ENCODE results near the gene TMEM97. TPM values are rescaled to one million over a fixed set of nuclear protein-coding genes. Genes with fewer than 3 reads are reported as not detected.
"Not testable (repeated sequence)": the region's sequence is repeated elsewhere in the genome, so short reads cannot be mapped to it uniquely, and the experiment has no call there.

TMEM97 gene
- polyA plus RNA-seq, 6 donors from 2014 or later, result 6.3 to 8.0 (median 6.9) TPM

DNA sequence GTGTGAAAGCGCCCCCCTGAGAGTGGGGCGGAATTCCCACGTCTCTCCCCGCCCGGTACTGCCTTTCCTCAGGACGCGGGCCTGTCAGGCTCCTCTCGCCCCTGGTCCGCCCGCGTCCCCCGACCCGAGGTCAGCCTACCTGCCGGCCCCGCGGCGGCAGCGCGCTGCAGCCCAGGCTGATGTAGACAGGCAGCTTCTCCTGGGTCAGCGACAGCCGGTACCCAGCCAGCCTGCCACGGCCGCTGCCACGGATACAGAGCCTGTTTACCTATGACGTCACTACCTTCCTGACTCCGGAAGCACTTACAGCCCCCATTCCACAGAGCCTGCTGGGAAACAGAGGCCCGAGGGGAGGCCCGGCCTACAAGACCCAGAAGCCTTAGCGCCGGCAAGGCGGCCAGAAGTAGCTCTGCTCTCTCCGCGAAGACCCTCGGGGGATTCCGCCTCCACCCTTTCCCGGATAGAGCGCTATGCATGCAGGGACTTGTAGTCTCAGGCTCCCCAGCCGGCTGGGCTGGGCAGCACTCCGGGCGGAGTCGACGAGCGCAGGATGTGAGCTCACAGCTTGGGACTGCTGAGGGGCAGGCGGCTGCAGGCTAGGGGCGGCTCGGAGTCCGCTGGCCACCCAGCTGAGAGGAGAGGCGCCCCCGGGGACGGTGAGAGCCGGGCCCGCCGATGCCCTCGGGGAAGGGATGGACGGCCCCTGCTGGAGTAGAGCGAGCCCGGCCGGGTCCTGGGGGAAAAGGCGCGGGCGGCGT lies 16.4 kb downstream of the TMEM97 start, which contains the start of the genes IFT20 and TNFAIP1:
Gene IFT20, minus strand, starts transcription at position 272 of the 758 bp plus-strand sequence. CDS start 3,487 bp downstream, outside the sequence.
Gene TNFAIP1, plus strand, starts transcription at position 561 of the 758 bp plus-strand sequence. CDS start 3,761 bp downstream, outside the sequence.
- Mint-ChIP-seq H3K27me3 (no peaks in the 10 kb centered on the region), H3K9me3 (no peaks in the 10 kb centered on the region), H3K4me1 (peaks cover 38 to 56% (median 51%) of the 10 kb centered on the region in 3 donors), H3K4me3 (peak within 1 kb of the TSS; percentile 85 to 99 (median 98)), H3K27ac (peak within 1 kb of the TSS; percentile 87 to 98 (median 96)), H3K36me3 (no peaks in the 10 kb centered on the region)
- DNase-seq (peak; percentile 97), ATAC-seq (ENCODE audit: low read depth in 2 of 2) (peak; percentile 91 to 93)

DNA sequence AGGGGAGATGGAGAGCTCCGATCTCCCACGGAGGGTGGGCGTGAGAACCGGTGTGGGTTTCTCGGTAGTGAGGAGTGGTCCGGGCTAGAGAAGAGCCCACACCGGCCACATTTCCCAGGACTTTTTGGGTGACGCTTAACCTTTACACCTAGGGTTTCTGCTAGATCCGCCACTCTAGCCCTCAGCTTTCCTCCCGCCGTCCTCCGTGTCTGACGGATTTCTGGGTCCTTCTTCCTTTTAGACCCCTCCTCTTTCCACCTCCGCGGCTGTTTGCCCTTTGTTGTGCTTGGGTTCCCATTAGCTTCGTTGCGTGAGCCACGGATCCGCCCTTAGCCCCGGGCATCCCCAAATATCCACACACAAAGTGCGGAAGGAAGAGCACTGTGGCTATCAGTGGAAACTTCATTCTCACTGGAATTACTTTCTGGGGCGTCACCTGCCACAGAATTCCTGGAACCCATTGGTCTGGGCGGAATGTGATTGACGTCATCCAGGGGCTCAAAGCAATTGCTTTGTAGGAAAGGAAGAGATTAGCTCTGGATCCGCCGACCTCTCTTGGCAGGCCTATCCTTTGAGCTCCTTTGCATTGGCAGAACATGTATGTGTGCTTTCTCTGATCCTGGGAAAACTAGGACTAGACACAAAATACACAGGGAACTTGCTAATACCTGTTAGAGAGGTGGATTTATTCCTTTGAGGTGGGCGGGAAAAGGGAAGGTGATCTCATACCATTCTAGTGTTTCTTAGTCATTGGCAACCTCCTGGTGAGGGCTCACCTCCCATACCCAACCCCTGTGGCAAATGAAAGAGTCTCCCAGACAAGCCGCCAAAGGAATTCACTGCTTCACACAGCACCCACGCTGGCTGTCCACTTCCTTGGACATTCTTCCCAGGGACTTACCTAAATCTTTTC lies 17.2 kb downstream of the TMEM97 start:
- Mint-ChIP-seq H3K36me3 (no peaks in the 10 kb centered on the region), H3K4me1 (peaks cover 38 to 56% (median 51%) of the 10 kb centered on the region in 3 donors), H3K27me3 (no peaks in the 10 kb centered on the region), H3K27ac (peak overlapping the region in 5 of 6 donors; percentile 60 to 98 (median 95)), H3K4me3 (peak overlapping the region; percentile 85 to 99 (median 98)), H3K9me3 (no peaks in the 10 kb centered on the region)
- no peak for ATAC-seq (ENCODE audit: low read depth in 2 of 2)
- DNase-seq, result no peak

GRCh38 chr17:28338056-28338768 lies 19.2 kb downstream of the TMEM97 start:
- no peak for ATAC-seq (ENCODE audit: low read depth in 2 of 2)
- peak overlapping the region in 2 of 8 donors; percentile 92 to 96 for H3K4me3 Mint-ChIP-seq
- H3K27me3 Mint-ChIP-seq, result no peaks in the 10 kb centered on the region
- H3K4me1 Mint-ChIP-seq, result peaks cover 34 to 52% (median 51%) of the 10 kb centered on the region in 3 donors
- DNase-seq, result no peak
- H3K36me3 Mint-ChIP-seq, result no peaks in the 10 kb centered on the region
- peak overlapping the region in 1 of 6 donors; percentile 29 for H3K27ac Mint-ChIP-seq
- no peaks in the 10 kb centered on the region for H3K9me3 Mint-ChIP-seq

DNA sequence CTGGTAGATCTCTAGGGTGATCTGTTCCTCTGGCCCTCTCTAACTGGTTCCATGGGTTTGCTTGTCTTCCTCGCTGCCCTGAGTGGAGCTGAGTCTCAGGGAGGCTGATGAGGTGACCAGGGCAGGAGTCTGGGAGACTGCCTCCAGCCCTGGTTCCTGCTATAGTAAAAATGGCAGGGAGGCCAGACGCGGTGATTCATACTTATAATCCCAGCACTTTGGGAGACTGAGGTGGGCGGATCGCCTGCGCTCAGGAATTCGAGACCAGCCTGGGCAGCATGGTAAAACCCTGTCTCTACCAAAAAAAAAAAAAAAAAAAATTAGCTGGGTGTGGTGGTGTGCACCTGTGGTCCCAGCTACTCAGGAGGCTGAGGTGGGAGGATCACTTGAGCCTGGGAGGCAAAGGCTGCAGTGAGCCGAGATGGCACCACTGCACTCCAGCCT lies 19.8 kb downstream of the TMEM97 start:
- Mint-ChIP-seq H3K4me1 (peaks cover 34 to 49% (median 46%) of the 10 kb centered on the region in 3 donors), H3K4me3 (peak overlapping the region in 1 of 8 donors; percentile 92), H3K27ac (peak overlapping the region in 2 of 6 donors; percentile 29 to 44)
- H3K9me3 Mint-ChIP-seq; H3K27me3 Mint-ChIP-seq; DNase-seq; ATAC-seq (ENCODE audit: low read depth in 2 of 2); H3K36me3 Mint-ChIP-seq: not testable (repeated sequence)

- ATAC-seq (ENCODE audit: low read depth in 2 of 2) (no peak), DNase-seq (no peak)
- Mint-ChIP-seq H3K27ac (no peak overlapping the region), H3K4me1 (peaks cover 28 to 42% (median 40%) of the 10 kb centered on the region in 3 donors), H3K9me3 (no peaks in the 10 kb centered on the region), H3K4me3 (peak overlapping the region in 2 of 8 donors; percentile 18 to 20), H3K36me3 (no peaks in the 10 kb centered on the region), H3K27me3 (no peaks in the 10 kb centered on the region)
These were observed 20.4 kb downstream of the TMEM97 start for GRCh38 chr17:28339431-28339830.

- Mint-ChIP-seq H3K9me3 (no peaks in the 10 kb centered on the region), H3K27ac (no peak overlapping the region), H3K27me3 (no peaks in the 10 kb centered on the region), H3K4me1 (peaks cover 22 to 33% (median 30%) of the 10 kb centered on the region in 3 donors), H3K4me3 (no peak overlapping the region), H3K36me3 (no peaks in the 10 kb centered on the region)
- ATAC-seq (ENCODE audit: low read depth in 2 of 2) (no peak), DNase-seq (no peak)
These were observed 21.4 kb downstream of the TMEM97 start for GRCh38 chr17:28340374-28340773.

GRCh38 chr17:28341516-28341915 lies 22.5 kb downstream of the TMEM97 start:
- H3K27ac Mint-ChIP-seq, result peak overlapping the region in 1 of 6 donors; percentile 47
- ATAC-seq (ENCODE audit: low read depth in 2 of 2) (no peak), DNase-seq (no peak)
- H3K9me3 Mint-ChIP-seq, result no peaks in the 10 kb centered on the region
- H3K4me1 Mint-ChIP-seq, result peaks cover 16 to 22% (median 22%) of the 10 kb centered on the region in 3 donors
- H3K27me3 Mint-ChIP-seq, result no peaks in the 10 kb centered on the region
- H3K4me3 Mint-ChIP-seq, result no peak overlapping the region
- no peaks in the 10 kb centered on the region for H3K36me3 Mint-ChIP-seq

DNA sequence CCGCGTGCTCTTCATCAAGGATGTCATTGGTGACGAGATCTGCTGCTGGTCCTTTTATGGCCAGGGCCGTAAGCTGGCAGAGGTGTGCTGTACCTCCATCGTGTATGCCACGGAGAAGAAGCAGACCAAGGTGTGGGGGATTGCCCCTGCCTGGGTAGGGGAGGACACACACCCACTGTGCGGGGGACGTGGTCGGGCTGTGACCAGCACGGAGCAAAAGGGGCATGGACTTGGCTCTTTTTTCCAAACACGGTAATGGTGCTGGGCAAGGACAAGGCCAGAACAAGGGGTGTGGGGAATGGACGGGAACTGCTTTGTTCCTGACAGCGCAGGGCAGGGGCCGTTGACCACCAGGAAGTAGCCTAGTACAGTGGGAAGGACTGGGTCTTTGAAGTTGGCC lies 23.3 kb downstream of the TMEM97 start:
- no peak for DNase-seq
- Mint-ChIP-seq H3K4me1 (peaks cover 10 to 15% (median 14%) of the 10 kb centered on the region in 3 donors), H3K27ac (peak overlapping the region in 2 of 6 donors; percentile 47 to 76), H3K9me3 (no peaks in the 10 kb centered on the region), H3K4me3 (no peak overlapping the region), H3K36me3 (no peaks in the 10 kb centered on the region), H3K27me3 (no peaks in the 10 kb centered on the region)
- no peak for ATAC-seq (ENCODE audit: low read depth in 2 of 2)

GRCh38 chr17:28343491-28343932 lies 24.5 kb downstream of the TMEM97 start:
- Mint-ChIP-seq H3K4me3 (peak overlapping the region in 1 of 8 donors; percentile 42), H3K4me1 (peaks cover under 1 to 6% (median 2%) of the 10 kb centered on the region in 3 donors), H3K27ac (no peak overlapping the region), H3K36me3 (no peaks in the 10 kb centered on the region), H3K27me3 (no peaks in the 10 kb centered on the region), H3K9me3 (no peaks in the 10 kb centered on the region)
- no peak for DNase-seq
- ATAC-seq (ENCODE audit: low read depth in 2 of 2), result no peak

GRCh38 chr17:28344011-28344410 lies 25.0 kb downstream of the TMEM97 start:
- no peak for DNase-seq
- peak overlapping the region in 1 of 6 donors; percentile 50 for H3K27ac Mint-ChIP-seq
- H3K27me3 Mint-ChIP-seq, result no peaks in the 10 kb centered on the region
- no peak overlapping the region for H3K4me3 Mint-ChIP-seq
- H3K36me3 Mint-ChIP-seq, result no peaks in the 10 kb centered on the region
- H3K9me3 Mint-ChIP-seq, result no peaks in the 10 kb centered on the region
- no peak for ATAC-seq (ENCODE audit: low read depth in 2 of 2)
- H3K4me1 Mint-ChIP-seq, result peaks cover 0 to 4% (median 0%) of the 10 kb centered on the region in 3 donors

DNA sequence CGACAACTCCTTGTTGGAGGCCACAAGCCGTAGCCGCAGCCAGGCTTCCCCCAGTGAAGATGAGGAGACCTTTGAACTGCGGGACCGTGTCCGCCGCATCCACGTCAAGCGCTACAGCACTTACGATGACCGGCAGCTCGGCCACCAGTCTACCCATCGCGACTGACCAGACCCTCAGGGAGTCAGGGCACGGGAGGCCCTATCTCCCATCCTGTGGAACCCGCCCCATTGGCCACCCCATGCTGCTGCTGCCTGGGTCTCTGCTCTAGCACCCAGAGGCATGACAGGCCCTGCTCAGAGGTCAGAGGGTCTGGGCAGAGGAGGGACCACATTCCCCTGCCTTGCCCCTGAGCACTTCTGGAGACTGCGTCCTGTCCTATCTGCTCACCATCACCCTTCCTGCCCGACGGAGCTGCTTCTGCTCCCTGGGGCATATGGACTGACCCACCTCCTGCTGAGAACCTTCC lies 25.5 kb downstream of the TMEM97 start:
- no peak for ATAC-seq (ENCODE audit: low read depth in 2 of 2)
- peaks cover 0 to under 1% (median 0%) of the 10 kb centered on the region in 3 donors for H3K4me1 Mint-ChIP-seq
- no peak overlapping the region for H3K4me3 Mint-ChIP-seq
- H3K36me3 Mint-ChIP-seq, result no peaks in the 10 kb centered on the region
- H3K9me3 Mint-ChIP-seq, result no peaks in the 10 kb centered on the region
- DNase-seq, result no peak
- no peaks in the 10 kb centered on the region for H3K27me3 Mint-ChIP-seq
- peak overlapping the region in 1 of 6 donors; percentile 50 for H3K27ac Mint-ChIP-seq

DNA sequence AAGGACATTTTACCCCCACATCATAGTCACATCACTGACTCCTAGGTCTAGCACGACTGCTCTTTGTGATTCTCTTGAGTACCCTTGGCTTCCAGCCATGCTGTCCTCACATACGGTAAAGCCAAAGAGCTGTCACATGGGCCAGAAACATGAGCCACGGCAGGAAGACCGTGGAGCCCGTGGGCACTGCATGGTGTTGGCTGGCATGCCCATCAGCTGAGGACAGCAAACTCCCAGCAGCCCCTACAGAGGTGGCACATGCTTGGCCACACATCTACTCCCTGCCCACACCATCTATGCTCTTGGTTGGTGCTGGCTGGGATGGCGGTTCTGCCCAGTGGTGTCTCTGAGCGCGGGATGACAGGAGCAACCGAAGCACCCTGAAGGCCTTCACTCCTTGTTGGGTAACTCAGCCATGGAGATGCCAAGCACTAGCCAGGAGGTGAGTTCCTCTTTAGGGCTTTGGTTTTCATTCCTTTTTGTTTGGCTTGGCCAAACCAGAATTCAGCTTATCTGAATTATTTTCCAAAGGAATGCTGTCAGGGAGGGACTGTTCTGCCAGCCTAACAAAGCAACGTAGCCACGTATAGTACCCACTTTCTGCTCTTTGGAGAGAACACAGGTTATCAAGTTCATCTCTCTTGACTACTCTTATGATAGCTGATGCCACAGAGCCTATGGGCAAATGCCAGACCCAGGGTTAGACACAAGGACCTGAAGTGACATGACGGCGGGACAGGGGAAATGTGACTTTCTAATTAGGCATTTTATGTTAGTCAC lies 26.6 kb downstream of the TMEM97 start:
- no peak for DNase-seq
- ATAC-seq (ENCODE audit: low read depth in 2 of 2), result no peak
- H3K4me3 Mint-ChIP-seq, result no peak overlapping the region
- H3K36me3 Mint-ChIP-seq, result peaks cover 0 to 4% of the 10 kb centered on the region in 2 donors
- peak overlapping the region in 1 of 6 donors; percentile 47 for H3K27ac Mint-ChIP-seq
- peaks cover 0 to 2% (median 0%) of the 10 kb centered on the region in 3 donors for H3K4me1 Mint-ChIP-seq
- H3K27me3 Mint-ChIP-seq, result no peaks in the 10 kb centered on the region
- no peaks in the 10 kb centered on the region for H3K9me3 Mint-ChIP-seq
